Cardiac fibroblast (primary cell): ENCODE data around the gene EDARADD.
"Not testable (repeated sequence)": the region's sequence is repeated elsewhere in the genome, so short reads cannot be mapped to it uniquely, and the experiment has no call there.

Source experiments
- DNase-seq, 2 donors: peaks; one replicate each; pipeline versions ENCODE4 v3.0.0 to v3.0.0-alpha.2; 2010; ENCODE audit warnings: low read depth in 2 of 2
- H3K4me3 ChIP-seq, 2 donors: replicated peaks in 1 of 2; 1 replicate in 1 of 2; 2 replicates in 1 of 2; pipeline ENCODE4 v1.5.1; 2011; ENCODE audit warnings: low read depth in 2 of 2, low read length in 2 of 2, mild to moderate bottlenecking in 2 of 2, moderate library complexity in 1 of 2
- TF ChIP-seq, protein P1 (sequence below): IDR thresholded peaks from one replicate; pipeline ENCODE4 v1.5.1; 2011; ENCODE audit warnings: low read depth, mild to moderate bottlenecking, low read length, inconsistent platforms

Gene EDARADD

DNA sequence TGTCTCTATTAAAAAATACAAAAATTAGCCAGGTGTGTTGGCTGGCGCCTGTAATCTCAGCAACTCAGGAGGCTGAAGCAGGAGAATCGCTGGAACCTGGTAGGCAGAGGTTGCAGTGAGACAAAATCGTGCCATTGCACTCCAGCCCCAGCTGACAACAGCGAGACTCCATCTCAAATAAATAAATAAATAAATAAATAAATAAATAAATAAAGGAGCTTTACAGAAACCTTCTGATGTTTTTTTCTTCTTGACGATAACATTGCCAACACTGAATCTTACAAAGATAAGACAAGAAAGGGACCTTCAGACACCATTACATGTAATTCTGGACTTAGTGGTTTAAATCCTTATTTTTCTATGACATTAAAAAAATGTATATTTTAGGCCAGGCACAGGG, 81.9 kb downstream of the EDARADD start:
- TF ChIP-seq, protein P1, sequence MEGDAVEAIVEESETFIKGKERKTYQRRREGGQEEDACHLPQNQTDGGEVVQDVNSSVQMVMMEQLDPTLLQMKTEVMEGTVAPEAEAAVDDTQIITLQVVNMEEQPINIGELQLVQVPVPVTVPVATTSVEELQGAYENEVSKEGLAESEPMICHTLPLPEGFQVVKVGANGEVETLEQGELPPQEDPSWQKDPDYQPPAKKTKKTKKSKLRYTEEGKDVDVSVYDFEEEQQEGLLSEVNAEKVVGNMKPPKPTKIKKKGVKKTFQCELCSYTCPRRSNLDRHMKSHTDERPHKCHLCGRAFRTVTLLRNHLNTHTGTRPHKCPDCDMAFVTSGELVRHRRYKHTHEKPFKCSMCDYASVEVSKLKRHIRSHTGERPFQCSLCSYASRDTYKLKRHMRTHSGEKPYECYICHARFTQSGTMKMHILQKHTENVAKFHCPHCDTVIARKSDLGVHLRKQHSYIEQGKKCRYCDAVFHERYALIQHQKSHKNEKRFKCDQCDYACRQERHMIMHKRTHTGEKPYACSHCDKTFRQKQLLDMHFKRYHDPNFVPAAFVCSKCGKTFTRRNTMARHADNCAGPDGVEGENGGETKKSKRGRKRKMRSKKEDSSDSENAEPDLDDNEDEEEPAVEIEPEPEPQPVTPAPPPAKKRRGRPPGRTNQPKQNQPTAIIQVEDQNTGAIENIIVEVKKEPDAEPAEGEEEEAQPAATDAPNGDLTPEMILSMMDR, result no peak
- no peak overlapping the region for H3K4me3 ChIP-seq
- DNase-seq, result no peak

DNA sequence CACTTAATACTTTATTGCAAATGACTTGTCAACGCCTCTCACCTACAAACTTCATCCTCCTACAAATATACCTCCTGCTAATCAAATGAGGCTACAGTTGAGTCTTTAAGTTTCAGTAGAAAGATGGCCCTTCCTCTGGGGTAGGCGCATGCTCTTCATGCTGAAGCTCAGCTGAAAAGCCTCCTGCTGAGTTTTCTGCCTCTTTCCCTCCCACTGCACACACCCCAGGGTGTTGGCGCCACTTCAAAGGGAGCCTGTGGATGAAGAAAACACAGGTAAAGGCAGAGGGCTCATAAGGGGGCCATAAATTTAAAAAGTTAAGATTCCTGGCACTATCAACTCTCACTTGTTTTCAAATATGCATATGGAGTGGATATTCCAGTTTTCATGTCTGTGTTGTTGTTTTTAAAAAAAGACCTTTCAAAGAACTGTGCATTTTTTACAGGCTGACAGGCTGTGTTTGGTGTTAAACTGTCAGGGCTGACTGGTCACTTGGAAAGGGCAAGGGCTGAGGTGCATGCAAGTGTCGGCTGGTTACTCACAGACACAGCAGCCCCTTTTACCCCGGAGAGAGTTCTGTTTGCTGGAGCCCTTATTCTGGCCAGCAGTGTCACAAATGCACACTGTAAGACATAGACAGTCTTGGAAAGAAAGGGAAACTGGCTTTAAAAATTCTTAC, 86.8 kb downstream of the EDARADD start:
- TF ChIP-seq, protein P1, result no peak
- DNase-seq, result no peak
- no peak overlapping the region for H3K4me3 ChIP-seq

DNA sequence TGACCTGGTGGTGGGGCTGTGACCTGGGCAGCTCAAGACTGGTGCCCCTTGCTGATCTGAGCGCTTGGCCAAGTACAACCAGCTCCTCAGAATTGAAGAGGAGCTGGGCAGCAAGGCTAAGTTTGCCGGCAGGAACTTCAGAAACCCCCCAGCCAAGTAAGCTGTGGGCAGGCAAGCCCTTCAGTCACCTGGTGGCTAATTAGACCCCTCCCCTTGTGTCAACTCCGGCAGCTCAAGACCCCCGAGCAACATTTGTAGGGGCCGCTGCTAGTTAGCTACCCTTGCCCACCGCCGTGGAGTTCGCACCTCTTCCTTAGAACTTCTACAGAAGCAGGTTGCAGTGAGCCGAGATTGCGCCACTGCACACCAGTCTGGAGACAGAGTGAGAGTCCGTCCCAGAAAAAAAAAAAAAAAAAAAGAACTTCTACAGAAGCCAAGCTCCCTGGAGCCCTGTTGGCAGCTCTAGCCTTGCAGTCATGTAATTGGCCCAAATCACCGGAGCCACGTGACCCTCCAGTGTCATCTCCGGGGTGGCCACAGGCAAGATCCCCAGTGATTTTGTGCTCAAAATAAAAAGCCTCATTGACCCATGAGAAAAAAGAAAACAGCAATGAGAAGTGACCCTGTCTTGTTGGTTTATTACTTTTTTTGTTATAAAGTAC, 90.4 kb downstream of the EDARADD start:
- DNase-seq, result no peak
- TF ChIP-seq, protein P1, result no peak
- H3K4me3 ChIP-seq, result no peak overlapping the region

DNA sequence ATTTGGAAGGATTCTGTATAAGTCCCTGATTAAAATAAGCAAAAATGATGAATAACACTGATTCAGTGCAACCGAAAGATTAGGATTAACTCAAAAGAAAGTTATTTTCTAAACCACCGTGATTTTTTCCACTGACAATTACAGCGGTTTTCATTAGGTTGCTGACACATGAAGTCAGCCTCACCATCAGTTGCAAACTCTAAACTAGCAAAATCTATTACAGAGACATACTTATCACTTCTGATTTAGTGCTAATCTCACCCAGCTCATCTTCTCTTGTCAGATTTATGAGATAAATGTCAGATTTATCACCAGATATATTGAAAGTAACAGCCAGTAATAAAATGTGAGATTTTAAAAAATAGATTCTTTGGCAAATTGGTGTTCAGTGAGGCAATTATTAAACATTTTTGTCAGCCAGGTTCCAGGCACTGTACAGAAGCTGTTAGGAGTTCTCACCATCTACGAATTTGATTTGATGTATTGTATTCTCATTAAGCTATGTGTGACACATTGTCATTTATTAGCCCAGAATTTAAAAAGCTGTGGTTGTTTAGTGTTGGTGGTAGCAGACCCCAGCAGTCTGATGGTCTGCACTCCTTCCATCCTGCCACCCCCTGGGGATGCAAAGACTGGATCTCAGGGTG, 92.4 kb downstream of the EDARADD start:
- H3K4me3 ChIP-seq, result no peak overlapping the region

DNA sequence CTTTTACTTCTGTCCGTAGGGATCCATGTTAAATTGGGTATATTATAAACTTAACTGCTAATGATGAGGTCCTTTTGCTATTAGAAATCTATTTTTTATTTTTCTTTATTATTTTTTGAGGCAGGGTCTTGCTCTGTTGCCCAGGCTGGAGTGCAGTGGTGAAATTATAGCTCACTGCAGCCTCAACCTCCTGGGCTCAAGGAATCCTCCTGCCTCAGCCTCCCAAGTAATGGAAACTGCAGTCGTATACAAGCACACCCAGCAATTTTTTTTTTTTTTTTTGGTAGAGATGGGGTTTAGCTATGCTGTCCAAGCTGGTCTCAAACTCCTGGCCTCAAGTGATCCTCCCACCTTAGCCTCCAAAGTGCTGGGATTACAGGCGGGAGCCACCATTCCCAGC, 95.1 kb downstream of the EDARADD start:
- not testable (repeated sequence) for H3K4me3 ChIP-seq, DNase-seq

More for the DNA sequence above, 92.4 kb downstream of the EDARADD start:
- TF ChIP-seq, protein P1, result no peak
- DNase-seq, result no peak

DNA sequence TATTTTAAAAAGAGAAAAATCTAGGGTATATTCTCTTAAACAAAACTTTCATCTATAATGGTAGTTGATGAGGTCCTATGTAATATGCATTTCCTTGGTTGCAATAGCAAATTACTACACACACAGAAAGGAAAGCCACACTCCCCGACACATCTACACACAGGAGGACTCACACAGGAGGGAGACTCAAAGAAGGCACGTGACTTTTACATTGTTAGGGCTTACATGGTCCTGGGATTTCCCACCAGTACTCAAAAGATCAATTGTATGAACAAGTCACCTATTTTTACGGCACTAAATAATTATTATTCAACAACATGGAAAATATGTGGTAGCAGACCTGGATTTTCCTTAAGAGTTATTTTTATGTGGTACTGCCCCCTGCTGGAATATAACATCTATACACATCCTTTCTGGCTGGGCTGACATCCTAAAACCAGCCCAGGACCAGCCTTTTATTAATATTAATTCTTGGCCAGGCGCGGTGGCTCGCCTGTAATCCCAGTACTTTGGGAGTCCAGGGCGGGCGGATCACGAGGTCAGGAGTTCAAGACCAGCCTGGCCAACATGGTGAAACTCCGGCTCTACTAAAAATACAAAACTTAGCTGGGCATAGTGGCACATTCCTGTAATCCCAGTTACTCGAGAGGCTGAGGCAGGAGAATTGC, 95.8 kb downstream of the EDARADD start:
- TF ChIP-seq, protein P1, result peak; percentile 44
- DNase-seq, result peak; percentile 79 to 80
- H3K4me3 ChIP-seq, result no peak overlapping the region

DNA sequence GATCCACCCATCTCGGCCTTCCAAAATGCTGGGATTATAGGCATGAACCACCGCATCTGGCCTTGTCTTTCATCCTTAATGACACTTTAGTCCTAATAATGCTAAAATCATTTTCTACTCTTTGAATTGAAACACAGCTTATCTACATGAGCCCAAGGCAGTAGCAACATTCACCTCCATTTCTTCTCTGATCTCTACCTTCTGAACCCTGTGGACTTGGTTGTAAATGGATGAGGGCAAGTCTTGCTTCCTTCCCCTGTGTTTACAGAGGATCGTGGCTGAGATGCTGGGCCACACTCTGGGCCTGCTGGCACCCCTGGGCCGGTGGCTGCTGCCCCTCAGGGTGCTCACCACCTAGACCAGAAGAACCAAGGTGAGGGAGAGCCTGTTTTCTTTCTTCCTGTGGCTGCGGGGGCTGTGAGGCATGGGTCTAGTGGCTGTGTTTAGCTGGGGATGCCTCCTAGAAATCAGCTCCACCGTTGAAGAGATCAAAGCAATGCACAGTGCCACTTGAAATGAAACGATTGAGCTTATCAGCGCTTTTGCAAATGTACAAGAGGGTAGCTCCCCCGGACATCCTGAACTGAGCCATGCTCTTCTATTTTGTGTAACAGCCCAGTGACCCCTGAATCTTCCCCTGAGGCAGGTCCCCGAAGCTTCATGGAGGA, 97.5 kb downstream of the EDARADD start:
- TF ChIP-seq, protein P1, result no peak
- DNase-seq, result no peak
- H3K4me3 ChIP-seq, result no peak overlapping the region
